ENCODE results near the gene FAM171A1. TPM values are rescaled to one million over a fixed set of nuclear protein-coding genes. Genes with fewer than 3 reads are reported as not detected.

Gene FAM171A1
- 7.2 and 9.2 TPM in 2 replicates for total RNA-seq

GRCh38 chr10:15370856-15371701 lies at the start of gene FAM171A1:
Gene FAM171A1, minus strand, starts transcription at chr10:15371289. Its CDS starts 237 bp downstream, at chr10:15371052.

GRCh38 chr10:15168291-15168785 lies 202.8 kb downstream of the FAM171A1 start, which contains the start of gene NMT2:
Gene NMT2, minus strand, starts transcription at chr10:15168693. Its CDS starts 81 bp downstream, at chr10:15168612.

Other genes starting within 250 kb of the FAM171A1 start
- 12.8 and 15.8 TPM in 2 replicates for gene NMT2, start 202.6 kb downstream of the FAM171A1 start, total RNA-seq

Measured in tracheal epithelial cell (primary cell).